GM21367 (cell line): Measurements from ENCODE around the gene DNMT3B.

Experiments used
- ATAC-seq: cut with Tn5 transposase; IDR thresholded peaks from one replicate; pipeline ENCODE4 v1.9.1; 2021; ENCODE audit not compliant: unreplicated experiment

Gene DNMT3B

DNA sequence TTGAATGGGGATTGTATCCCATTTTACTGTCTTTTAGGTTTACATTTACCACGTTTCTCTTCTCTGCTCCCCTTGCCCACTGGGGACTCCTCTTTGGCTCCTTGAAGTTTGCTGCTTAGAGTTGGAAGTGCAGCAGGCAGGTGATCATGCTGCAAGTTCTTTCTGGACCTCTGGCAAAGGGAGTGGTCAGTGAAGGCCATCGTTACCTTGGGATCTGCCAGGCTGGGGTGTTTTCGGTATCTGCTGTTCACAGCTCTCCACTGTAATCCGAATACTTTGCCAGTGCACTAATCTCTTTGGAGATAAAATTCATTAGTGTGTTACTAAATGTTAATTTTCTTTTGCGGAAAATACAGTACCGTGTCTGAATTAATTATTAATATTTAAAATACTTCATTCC is 87.4 kb downstream of the DNMT3B start:
- no peak for ATAC-seq

DNA sequence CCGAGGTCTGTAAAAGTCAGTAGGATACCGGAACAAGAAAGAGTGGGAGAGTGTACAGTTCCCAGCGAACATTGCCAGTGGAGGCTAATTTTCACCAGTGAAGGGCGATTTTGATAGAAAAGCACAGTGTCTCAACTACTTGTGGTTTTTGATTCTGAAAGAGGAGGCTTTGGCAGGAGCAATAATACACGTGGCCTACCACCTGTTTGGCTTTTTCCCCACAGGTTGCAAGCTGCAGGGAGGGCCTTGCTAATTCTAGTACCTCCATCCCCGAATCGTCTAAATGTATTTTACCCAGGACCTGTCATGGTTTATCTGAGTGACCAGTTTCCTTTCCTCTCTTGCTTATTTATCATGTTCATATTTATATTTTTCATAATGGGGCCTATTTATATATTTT is 93.2 kb downstream of the DNMT3B start:
- ATAC-seq = no peak

DNA sequence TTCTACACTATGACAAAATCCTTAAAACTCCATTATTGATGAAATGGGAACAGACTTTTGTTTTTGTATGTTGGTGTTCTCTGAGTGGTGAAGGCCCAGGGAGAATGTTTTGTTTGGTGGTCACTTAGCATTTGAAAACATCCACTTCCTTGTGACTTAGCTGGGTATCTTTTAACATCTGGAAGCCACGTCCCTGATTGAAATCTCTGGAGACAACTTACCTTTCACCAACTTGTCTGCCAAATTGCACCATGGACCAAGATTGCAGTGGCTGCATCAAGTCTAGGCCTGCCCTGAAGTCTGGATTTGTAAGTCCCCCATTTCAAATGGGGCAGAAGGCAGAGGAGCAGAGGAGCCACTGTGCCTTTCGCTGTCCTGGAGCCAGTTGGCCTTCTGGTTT is 96.0 kb downstream of the DNMT3B start:
- no peak for ATAC-seq
